DOHH2 (cell line): Measurements from ENCODE around the gene CTRB1.

Experiments used
- CTCF ChIP-seq: fragments of 200-600 bp; sonication (generic); IDR thresholded peaks from one replicate; pipeline ENCODE4 v1.5.1; 2014; ENCODE audit warnings: antibody characterized with exemption, mild to moderate bottlenecking, low read depth, low read length; ENCODE audit not compliant: poor library complexity, severe bottlenecking
- EZH2phosphoT487 ChIP-seq: fragments of 200-600 bp; sonication (generic); IDR thresholded peaks from 2 replicates; pipeline ENCODE4 v1.6.1; 2017; ENCODE audit warnings: borderline replicate concordance, mild to moderate bottlenecking, antibody characterized with exemption, low read length, moderate library complexity, mixed read lengths

- TF ChIP-seq CTCF = no peak
- TF ChIP-seq EZH2phosphoT487 = no peak
Observed at GRCh38 chr16:75217389-75217851, 1.4 kb upstream of the CTRB1 start.
